IMR-90 (cell line): Measurements from ENCODE around the gene FARP1. TPM values are rescaled to one million over a fixed set of nuclear protein-coding genes. Genes with fewer than 3 reads are reported as not detected.

Experiments
- ATAC-seq: fragments of 200-7000 bp; cut with Tn5 transposase; 2 replicates; pipeline ENCODE4 v1.9.1; 2020; ENCODE audit warnings: low read depth, mild to moderate bottlenecking, moderate library complexity
- BruUV-seq: library from RNA; stranded (reverse); fragments of 400-500 nt; replicated peaks from 2 replicates; lab custom pipeline; 2021; lab: Mats Ljungman, UMichigan
- CTCF ChIA-PET: fragments of 300-600 bp; formaldehyde crosslinking; extraction: SDS; loops from one replicate; lab custom pipeline; 2021; ENCODE audit warnings: antibody characterized with exemption; lab: Yijun Ruan, JAX
- POLR2A ChIA-PET: fragments of 300-600 bp; sonication (Branson Sonifier 250); formaldehyde crosslinking; loops from one replicate; lab custom pipeline; 2022; ENCODE audit warnings: antibody characterized with exemption; ENCODE audit not compliant: unreplicated experiment; lab: Charles Lee
- DNase-seq: peaks from one replicate; pipeline ENCODE4 v3.0.0; 2013
- H2AFZ ChIP-seq: replicated peaks from 2 replicates; pipeline ENCODE3; 2013; ENCODE audit warnings: low read length, mild to moderate bottlenecking; ENCODE audit not compliant: poor library complexity
- H2AK5ac ChIP-seq: 2 replicates; pipeline ENCODE4 v1.6.1; 2013; ENCODE audit warnings: low read depth, low read length, inconsistent platforms
- H2AK9ac ChIP-seq: replicated peaks from 2 replicates; pipeline ENCODE3; 2013; ENCODE audit warnings: mild to moderate bottlenecking, low read depth, low read length, moderate library complexity; ENCODE audit not compliant: poor library complexity
- H2BK120ac ChIP-seq: 2 replicates; pipeline ENCODE4 v1.6.1; 2013; ENCODE audit warnings: low read depth, low read length, inconsistent platforms
- H2BK15ac ChIP-seq: 3 replicates; pipeline ENCODE4 v1.6.1; 2013; ENCODE audit warnings: low read depth, low read length, inconsistent platforms
- H2BK20ac ChIP-seq: 2 replicates; pipeline ENCODE4 v1.6.1; 2013; ENCODE audit warnings: low read depth, mild to moderate bottlenecking, inconsistent platforms, low read length, moderate library complexity
- H2BK5ac ChIP-seq: 2 replicates; pipeline ENCODE4 v1.6.1; 2013; ENCODE audit warnings: mild to moderate bottlenecking, low read depth, low read length, inconsistent platforms; ENCODE audit not compliant: poor library complexity, severe bottlenecking
- H3K14ac ChIP-seq: replicated peaks from 2 replicates; pipeline ENCODE4 v1.6.1; 2013; ENCODE audit warnings: low read depth, low read length, inconsistent platforms
- H3K18ac ChIP-seq: 2 replicates; pipeline ENCODE4 v1.6.1; 2013; ENCODE audit warnings: low read depth, low read length, control low read depth
- H3K23ac ChIP-seq: 2 replicates; pipeline ENCODE4 v1.6.1; 2013; ENCODE audit warnings: low read depth, low read length, inconsistent platforms
- H3K27ac ChIP-seq: 2 replicates; pipeline ENCODE4 v1.5.1; 2013; ENCODE audit warnings: mild to moderate bottlenecking, control low read depth, low read length; ENCODE audit not compliant: insufficient read depth
- H3K27me3 ChIP-seq: 2 replicates; pipeline ENCODE4 v1.6.1; 2013; ENCODE audit warnings: low read length; ENCODE audit not compliant: control insufficient read depth, insufficient read depth
- H3K36me3 ChIP-seq: 2 replicates; pipeline ENCODE4 v1.6.1; 2013; ENCODE audit warnings: low read length, mixed read lengths; ENCODE audit not compliant: control insufficient read depth, insufficient read depth
- H3K4ac ChIP-seq: 2 replicates; pipeline ENCODE4 v1.6.1; 2013; ENCODE audit warnings: low read depth, low read length, inconsistent platforms
- H3K4me1 ChIP-seq: 2 replicates; pipeline ENCODE4 v1.6.1; 2013; ENCODE audit warnings: low read length, mixed read lengths; ENCODE audit not compliant: control insufficient read depth, insufficient read depth
- H3K4me2 ChIP-seq: 2 replicates; pipeline ENCODE4 v1.6.1; 2013; ENCODE audit warnings: low read depth, mild to moderate bottlenecking, control low read depth, low read length, moderate library complexity
- H3K4me3 ChIP-seq: 2 replicates; pipeline ENCODE4 v1.5.1; 2013; ENCODE audit warnings: low read depth, mild to moderate bottlenecking, control low read depth, low read length, moderate library complexity; ENCODE audit not compliant: insufficient read depth
- H3K56ac ChIP-seq: 2 replicates; pipeline ENCODE4 v1.6.1; 2013; ENCODE audit warnings: low read length, inconsistent platforms; ENCODE audit not compliant: insufficient read depth; ENCODE audit errors: extremely low read depth
- H3K79me1 ChIP-seq, 2 experiments: 2 replicates each; pipeline ENCODE4 v1.6.1; 2013; ENCODE audit warnings: low read length in 2 of 2, inconsistent platforms in 1 of 2, low read depth in 1 of 2
- H3K9ac ChIP-seq: 2 replicates; pipeline ENCODE4 v1.6.1; 2013; ENCODE audit warnings: low read depth, low read length, control low read depth
- H3K9me1 ChIP-seq: 2 replicates; pipeline ENCODE4 v1.6.1; 2013; ENCODE audit warnings: low read length, inconsistent platforms; ENCODE audit not compliant: insufficient read depth
- H3K9me3 ChIP-seq: 2 replicates; pipeline ENCODE4 v1.6.1; 2013; ENCODE audit warnings: low read length; ENCODE audit not compliant: control insufficient read depth, insufficient read depth
- H4K20me1 ChIP-seq: 2 replicates; pipeline ENCODE4 v1.6.1; 2013; ENCODE audit warnings: low read length, inconsistent platforms; ENCODE audit not compliant: insufficient read depth
- H4K5ac ChIP-seq: 2 replicates; pipeline ENCODE4 v1.6.1; 2013; ENCODE audit warnings: mild to moderate bottlenecking, low read depth, low read length, control low read depth
- H4K8ac ChIP-seq, 2 experiments: 2 replicates each; pipeline ENCODE4 v1.6.1; 2013; ENCODE audit warnings: low read depth in 2 of 2, low read length in 2 of 2, control low read depth in 1 of 2, inconsistent platforms in 1 of 2
- H4K91ac ChIP-seq: 2 replicates; pipeline ENCODE4 v1.6.1; 2013; ENCODE audit warnings: low read depth, low read length, inconsistent platforms; ENCODE audit not compliant: insufficient read depth
- BHLHE40 ChIP-seq: fragments of 150-350 bp; IDR thresholded peaks from 2 replicates; pipeline ENCODE4 v1.6.1; 2016; ENCODE audit warnings: mild to moderate bottlenecking, low read depth, low read length
- CEBPB ChIP-seq: IDR thresholded peaks from 2 replicates; pipeline ENCODE4 v1.6.1; 2012; ENCODE audit warnings: low read depth, low read length, improper control_type of control experiment
- CHD1 ChIP-seq: IDR thresholded peaks from 2 replicates; pipeline ENCODE4 v1.6.1; 2012; ENCODE audit warnings: low read depth, low read length, improper control_type of control experiment
- CTCF ChIP-seq: conservative IDR thresholded peaks from 2 replicates; pipeline ENCODE4 v1.5.1; 2012; ENCODE audit warnings: mild to moderate bottlenecking, low read depth, low read length, improper control_type of control experiment
- FOS ChIP-seq: fragments of 150-350 bp; IDR thresholded peaks from 2 replicates; pipeline ENCODE4 v1.6.1; 2016; ENCODE audit warnings: low read depth, low read length
- MAFK ChIP-seq: IDR thresholded peaks from 2 replicates; pipeline ENCODE4 v1.6.1; 2012; ENCODE audit warnings: low read depth, low read length, improper control_type of control experiment
- MAZ ChIP-seq: IDR thresholded peaks from 2 replicates; pipeline ENCODE4 v1.6.1; 2012; ENCODE audit warnings: low read depth, mild to moderate bottlenecking, low read length, improper control_type of control experiment, moderate library complexity, borderline replicate concordance
- MXI1 ChIP-seq: IDR thresholded peaks from 2 replicates; pipeline ENCODE4 v1.6.1; 2012; ENCODE audit warnings: low read depth, mild to moderate bottlenecking, low read length, moderate library complexity, borderline replicate concordance
- POLR2A ChIP-seq: IDR thresholded peaks from 2 replicates; pipeline ENCODE4 v1.6.1; 2012; ENCODE audit warnings: mild to moderate bottlenecking, low read depth, low read length
- RAD21 ChIP-seq: IDR thresholded peaks from 2 replicates; pipeline ENCODE4 v1.6.1; 2012; ENCODE audit warnings: low read length, improper control_type of control experiment
- RCOR1 ChIP-seq: IDR thresholded peaks from 2 replicates; pipeline ENCODE4 v1.6.1; 2012; ENCODE audit warnings: mild to moderate bottlenecking, low read length, improper control_type of control experiment; ENCODE audit not compliant: insufficient replicate concordance
- RFX5 ChIP-seq: IDR thresholded peaks from 2 replicates; pipeline ENCODE4 v1.8.0; 2012; ENCODE audit warnings: low read depth, mild to moderate bottlenecking, low read length, moderate library complexity
- SMC3 ChIP-seq: fragments of 150-350 bp; IDR thresholded peaks from 2 replicates; pipeline ENCODE4 v1.6.1; 2016; ENCODE audit warnings: low read depth, mild to moderate bottlenecking, antibody characterized with exemption, low read length, moderate library complexity
- USF2 ChIP-seq: fragments of 150-350 bp; IDR thresholded peaks from 2 replicates; pipeline ENCODE4 v1.6.1; 2017; ENCODE audit warnings: mild to moderate bottlenecking, antibody characterized with exemption, low read length, low read depth
- WGBS, 2 experiments: methylation state at CpG; one replicate each; pipeline versions ENCODE4 v1.1.5 to v1.1.7; 2013; ENCODE audit warnings: missing lambda C conversion rate in 2 of 2; ENCODE audit not compliant: insufficient read length in 1 of 2; ENCODE audit errors: extremely low coverage in 2 of 2; 5-methylcytosine and 5-hydroxymethylcytosine counted together
- dilution Hi-C: fragments of 300-500 bp; cut with HindIII; formaldehyde crosslinking; loops from one replicate; pipeline ENCODE4 v1.14.3; 2018; ENCODE audit warnings: low sequenced_read_pairs; ENCODE audit not compliant: unreplicated experiment
- in situ Hi-C: fragments of 300-500 bp; cut with MboI; formaldehyde crosslinking; loops from 3 replicates; pipeline ENCODE4 v1.14.3; 2019; ENCODE audit warnings: low sequenced_read_pairs, inconsistent platforms, mixed read lengths
- intact Hi-C: fragments of 100-400 bp; cut with micrococcal nuclease; formaldehyde crosslinking; loops from 2 replicates; pipeline ENCODE4 v1.10.0; 2022
- polyA plus RNA-seq, 3 experiments: library from polyadenylated mRNA; depleted of rRNA; stranded (reverse); fragments of >200 nt; gene quantifications; 2 replicates each; pipeline ENCODE4 v1.2.3, GENCODE V29; 2012; ENCODE audit warnings: low replicate concordance in 1 of 3
- total RNA-seq: library from RNA; depleted of rRNA; stranded (reverse); fragments of >200 nt; gene quantifications from 2 replicates; pipeline ENCODE4 v1.2.3, GENCODE V29; 2012
- TF ChIP-seq, protein P1 (sequence below): fragments of 150-350 bp; IDR thresholded peaks from 2 replicates; pipeline ENCODE4 v1.6.1; 2016; ENCODE audit warnings: low read depth, mild to moderate bottlenecking, low read length, moderate library complexity, borderline replicate concordance

Gene FARP1
- total and polyA plus RNA-seq, 2 of the 4 experiments (the other 2 are of a cell fraction) = 39.6 to 57.0 TPM

- peaks cover 51% of the 10 kb centered on the region for H3K36me3 ChIP-seq
- H3K56ac ChIP-seq = no peak overlapping the region
- no peak overlapping the region for H2AK5ac ChIP-seq
- H4K8ac ChIP-seq = no peak overlapping the region
- no peak overlapping the region for H2BK20ac ChIP-seq
- H3K9ac ChIP-seq = no peak overlapping the region
- H4K20me1 ChIP-seq = no peaks in the 10 kb centered on the region
- no peak overlapping the region for H3K4me3 ChIP-seq
- H3K23ac ChIP-seq = no peak overlapping the region
- TF ChIP-seq CTCF (no peak), MAFK (no peak), BHLHE40 (no peak), FOS (no peak), POLR2A (no peak), MAZ (no peak), RCOR1 (no peak), CHD1 (no peak), SMC3 (no peak), MXI1 (no peak), RFX5 (no peak), RAD21 (no peak), CEBPB (no peak), USF2 (no peak)
- TF ChIP-seq, protein P1, sequence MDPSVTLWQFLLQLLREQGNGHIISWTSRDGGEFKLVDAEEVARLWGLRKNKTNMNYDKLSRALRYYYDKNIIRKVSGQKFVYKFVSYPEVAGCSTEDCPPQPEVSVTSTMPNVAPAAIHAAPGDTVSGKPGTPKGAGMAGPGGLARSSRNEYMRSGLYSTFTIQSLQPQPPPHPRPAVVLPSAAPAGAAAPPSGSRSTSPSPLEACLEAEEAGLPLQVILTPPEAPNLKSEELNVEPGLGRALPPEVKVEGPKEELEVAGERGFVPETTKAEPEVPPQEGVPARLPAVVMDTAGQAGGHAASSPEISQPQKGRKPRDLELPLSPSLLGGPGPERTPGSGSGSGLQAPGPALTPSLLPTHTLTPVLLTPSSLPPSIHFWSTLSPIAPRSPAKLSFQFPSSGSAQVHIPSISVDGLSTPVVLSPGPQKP = no peak
- no peak overlapping the region for H2BK120ac ChIP-seq
- H3K9me3 ChIP-seq = no peaks in the 10 kb centered on the region
- peaks cover 8 to 51% of the 10 kb centered on the region in 2 experiments; a peak in 3 of 4 replicates for H3K79me1 ChIP-seq
- ChIA-PET POLR2A (no interaction called here), CTCF (no interaction called here)
- no peak overlapping the region for H2BK15ac ChIP-seq
- no peak overlapping the region for H3K18ac ChIP-seq
- no peak overlapping the region for H3K14ac ChIP-seq
- peaks cover 14% of the 10 kb centered on the region for H3K9me1 ChIP-seq
- no peaks in the 10 kb centered on the region for H3K27me3 ChIP-seq
- H3K27ac ChIP-seq = no peak overlapping the region
- H2BK5ac ChIP-seq = no peak overlapping the region
- no peak for ATAC-seq
- in situ Hi-C loops = loop anchor here (10.0 kb wide), 2 partner anchors 254 to 394 kb away; partner anchors contain the start of gene FARP1
- H2AFZ ChIP-seq = no peak overlapping the region
- WGBS, 2 experiments = no CpG with 5 or more reads among the region's 5 CpGs
- intact Hi-C loops = loop anchor here (5.0 to 10.0 kb wide), 3 partner anchors 256 to 544 kb away; partner anchors contain the start of gene FARP1
- no peak overlapping the region for H2AK9ac ChIP-seq
- H3K4ac ChIP-seq = no peak overlapping the region
- H4K5ac ChIP-seq = no peak overlapping the region
- DNase-seq = no peak
- no peak overlapping the region for H3K4me2 ChIP-seq
- dilution Hi-C loops = no loop called here
- no peak overlapping the region for H4K91ac ChIP-seq
- BruUV-seq = no TSS peak
- H3K4me1 ChIP-seq = peaks cover 6% of the 10 kb centered on the region
These were observed 255.7 kb downstream of the FARP1 start for GRCh38 chr13:98398581-98398980.
